AG04449 (cell line): ENCODE data around the gene GPC5.

ENCODE experiments used
- CTCF ChIA-PET: fragments of 350-600 bp; formaldehyde crosslinking; extraction: SDS; loops from one replicate; lab custom pipeline; 2021; ENCODE audit warnings: antibody characterized with exemption; lab: Yijun Ruan, JAX
- POLR2A ChIA-PET: fragments of 400-600, 350-600 bp; formaldehyde crosslinking; extraction: SDS; loops from one replicate; lab custom pipeline; 2020; ENCODE audit warnings: antibody characterized with exemption, inconsistent platforms; lab: Yijun Ruan, JAX
- DNase-seq: peaks from one replicate; pipeline ENCODE4 v3.0.0-alpha.2; 2010; ENCODE audit warnings: low read depth, low spot score
- H3K4me3 ChIP-seq: 2 replicates; pipeline ENCODE4 v1.5.1; 2011; ENCODE audit warnings: low read depth, mild to moderate bottlenecking, control low read depth, low read length
- CTCF ChIP-seq: IDR thresholded peaks from one replicate; pipeline ENCODE4 v1.5.1; 2011; ENCODE audit warnings: mild to moderate bottlenecking, moderate library complexity, low read length, control low read depth, inconsistent platforms; ENCODE audit not compliant: insufficient read depth; ENCODE audit errors: missing control alignments

Gene GPC5

GRCh38 chr13:91758724-91759123 lies 360.3 kb downstream of the GPC5 start:
- ChIA-PET POLR2A (no interaction called here), CTCF (no interaction called here)
- no peak for DNase-seq
- no peak for TF ChIP-seq CTCF
- no peak overlapping the region for H3K4me3 ChIP-seq

- ChIA-PET POLR2A (no interaction called here), CTCF (no interaction called here)
- no peak for TF ChIP-seq CTCF
- H3K4me3 ChIP-seq: no peak overlapping the region
- no peak for DNase-seq
Observed at GRCh38 chr13:91762957-91763356, 364.5 kb downstream of the GPC5 start.

- CTCF ChIA-PET: no interaction called here
- TF ChIP-seq CTCF: no peak
- DNase-seq: no peak
- H3K4me3 ChIP-seq: no peak overlapping the region
- POLR2A ChIA-PET: no interaction called here
Observed at GRCh38 chr13:91764527-91764926, 366.1 kb downstream of the GPC5 start.

- TF ChIP-seq CTCF: no peak
Observed at GRCh38 chr13:91767651-91768050, 369.2 kb downstream of the GPC5 start.

GRCh38 chr13:91768746-91769145 lies 370.3 kb downstream of the GPC5 start:
- no peak for TF ChIP-seq CTCF
- POLR2A ChIA-PET: no interaction called here
- CTCF ChIA-PET: no interaction called here
- DNase-seq: no peak
- H3K4me3 ChIP-seq: no peak overlapping the region

More at GRCh38 chr13:91767651-91768050, 369.2 kb downstream of the GPC5 start:
- POLR2A ChIA-PET: no interaction called here
- H3K4me3 ChIP-seq: no peak overlapping the region
- DNase-seq: no peak
- CTCF ChIA-PET: no interaction called here

GRCh38 chr13:91771229-91771628 lies 372.8 kb downstream of the GPC5 start:
- CTCF ChIA-PET: no interaction called here
- no peak for DNase-seq
- POLR2A ChIA-PET: no interaction called here
- no peak overlapping the region for H3K4me3 ChIP-seq
- TF ChIP-seq CTCF: no peak
